RWPE2 (cell line): ENCODE data around the gene USP9X.
A peak's percentile ranks its signal among the peaks of the same experiment; 100 is the strongest.

Source experiments
- ATAC-seq: fragments of 200-7000 bp; cut with Tn5 transposase; 3 replicates; pipeline ENCODE4 v1.9.1; 2021; ENCODE audit warnings: low read depth
- DNase-seq: peaks from one replicate; pipeline ENCODE4 v3.0.0-alpha.2; 2020; ENCODE audit warnings: low spot score
- H3K27ac ChIP-seq: fragments of 450-650 bp; 2 replicates; pipeline ENCODE4 v1.5.1; 2017; ENCODE audit warnings: mild to moderate bottlenecking; ENCODE audit not compliant: poor library complexity, severe bottlenecking
- H3K27me3 ChIP-seq: fragments of 250-450 bp; sonication (Bioruptor Pico); 2 replicates; pipeline ENCODE4 v1.5.1; 2021; ENCODE audit warnings: mild to moderate bottlenecking, moderate library complexity; ENCODE audit not compliant: insufficient read depth, poor library complexity, severe bottlenecking
- H3K36me3 ChIP-seq: fragments of 250-450 bp; sonication (Bioruptor Pico); 2 replicates; pipeline ENCODE4 v1.5.1; 2020; ENCODE audit warnings: low read depth, mild to moderate bottlenecking, moderate library complexity
- H3K4me1 ChIP-seq: fragments of 250-450 bp; sonication (Bioruptor Pico); 2 replicates; pipeline ENCODE4 v1.5.1; 2021; ENCODE audit warnings: mild to moderate bottlenecking, moderate library complexity; ENCODE audit not compliant: insufficient read depth, poor library complexity, severe bottlenecking
- H3K4me3 ChIP-seq: fragments of 250-450 bp; sonication (Bioruptor Pico); 2 replicates; pipeline ENCODE4 v1.5.1; 2021; ENCODE audit warnings: mild to moderate bottlenecking, moderate library complexity; ENCODE audit not compliant: severe bottlenecking
- H3K9me3 ChIP-seq: fragments of 250-450 bp; sonication (Bioruptor Pico); 2 replicates; pipeline ENCODE4 v1.5.1; 2021; ENCODE audit warnings: mild to moderate bottlenecking, moderate library complexity; ENCODE audit not compliant: severe bottlenecking
- TF ChIP-seq, protein P1 (sequence below): fragments of 450-650 bp; IDR thresholded peaks from one replicate; pipeline ENCODE4 v1.5.1; 2017; ENCODE audit warnings: mild to moderate bottlenecking, moderate library complexity; ENCODE audit not compliant: poor library complexity, severe bottlenecking

The USP9X gene

DNA sequence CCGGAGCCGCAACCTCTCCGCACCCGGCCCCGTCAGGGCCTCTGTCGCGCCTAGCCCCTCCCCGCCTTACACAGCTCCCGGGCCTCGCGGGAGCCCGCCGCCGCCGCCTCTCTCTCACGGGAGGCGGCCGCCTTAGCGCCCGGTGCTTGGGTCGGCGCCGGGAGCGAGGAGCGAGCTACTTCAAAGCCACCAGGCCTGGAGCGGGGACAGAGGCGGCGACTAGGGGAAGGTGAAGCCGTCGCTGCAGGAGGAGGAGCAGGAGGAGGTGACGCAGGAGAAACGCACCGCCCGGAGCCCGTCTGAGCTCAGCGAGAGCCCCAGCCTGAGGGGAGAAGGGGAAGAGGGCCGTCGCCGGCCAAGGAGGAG is 250 bp downstream of the USP9X start:
- ATAC-seq (peak; percentile 48), DNase-seq (peak; percentile 36)
- H3K27me3 ChIP-seq = no peaks in the 10 kb centered on the region
- peak overlapping the region; percentile 78 for H3K4me3 ChIP-seq
- H3K36me3 ChIP-seq = peaks cover 4% of the 10 kb centered on the region; the same call in 1 of the 2 replicates
- H3K27ac ChIP-seq = peak overlapping the region; percentile 87
- H3K4me1 ChIP-seq = no peaks in the 10 kb centered on the region
- TF ChIP-seq, protein P1, sequence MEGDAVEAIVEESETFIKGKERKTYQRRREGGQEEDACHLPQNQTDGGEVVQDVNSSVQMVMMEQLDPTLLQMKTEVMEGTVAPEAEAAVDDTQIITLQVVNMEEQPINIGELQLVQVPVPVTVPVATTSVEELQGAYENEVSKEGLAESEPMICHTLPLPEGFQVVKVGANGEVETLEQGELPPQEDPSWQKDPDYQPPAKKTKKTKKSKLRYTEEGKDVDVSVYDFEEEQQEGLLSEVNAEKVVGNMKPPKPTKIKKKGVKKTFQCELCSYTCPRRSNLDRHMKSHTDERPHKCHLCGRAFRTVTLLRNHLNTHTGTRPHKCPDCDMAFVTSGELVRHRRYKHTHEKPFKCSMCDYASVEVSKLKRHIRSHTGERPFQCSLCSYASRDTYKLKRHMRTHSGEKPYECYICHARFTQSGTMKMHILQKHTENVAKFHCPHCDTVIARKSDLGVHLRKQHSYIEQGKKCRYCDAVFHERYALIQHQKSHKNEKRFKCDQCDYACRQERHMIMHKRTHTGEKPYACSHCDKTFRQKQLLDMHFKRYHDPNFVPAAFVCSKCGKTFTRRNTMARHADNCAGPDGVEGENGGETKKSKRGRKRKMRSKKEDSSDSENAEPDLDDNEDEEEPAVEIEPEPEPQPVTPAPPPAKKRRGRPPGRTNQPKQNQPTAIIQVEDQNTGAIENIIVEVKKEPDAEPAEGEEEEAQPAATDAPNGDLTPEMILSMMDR = no peak
- H3K9me3 ChIP-seq = no peaks in the 10 kb centered on the region

DNA sequence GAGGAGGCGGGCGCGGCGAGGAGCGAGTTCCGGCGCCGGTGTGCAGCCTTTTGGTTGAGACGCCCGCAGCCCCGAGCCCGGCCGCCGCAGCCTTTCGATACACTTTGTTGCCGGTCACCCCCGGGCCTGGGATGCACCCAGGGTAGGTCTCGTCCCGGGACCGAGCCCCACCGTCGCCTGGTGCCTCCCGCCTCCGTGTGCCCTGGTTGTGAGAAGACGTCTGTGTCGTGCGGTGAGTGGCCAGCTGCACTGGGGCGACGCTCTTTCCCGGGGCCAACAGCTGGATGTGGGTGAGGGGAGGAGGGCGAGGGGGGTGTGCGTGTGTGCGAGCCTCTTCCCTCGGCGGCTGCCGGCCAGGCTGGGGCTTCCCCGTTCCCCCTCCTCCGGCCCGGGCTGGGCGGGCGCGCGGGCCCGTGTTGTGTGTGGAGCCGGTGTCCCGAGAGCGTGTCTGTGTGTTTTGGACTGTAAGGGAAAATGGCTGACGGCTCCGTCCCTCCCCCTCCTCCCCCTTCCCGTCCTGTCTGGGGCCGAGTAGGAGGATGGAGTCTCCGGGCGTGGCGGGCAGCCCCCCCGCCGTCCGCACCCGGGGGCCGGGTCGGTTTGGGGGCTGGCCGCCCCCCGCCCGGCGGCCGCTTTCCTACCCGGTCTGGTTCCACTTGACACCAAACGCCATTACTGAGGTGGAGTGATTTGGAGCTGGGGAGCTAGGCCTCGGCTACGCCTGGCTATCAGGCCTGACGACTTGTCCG is 807 bp downstream of the USP9X start:
- H3K36me3 ChIP-seq = peaks cover 4% of the 10 kb centered on the region; the same call in 1 of the 2 replicates
- peak; percentile 38 for DNase-seq
- ATAC-seq = peak; percentile 25
- H3K27ac ChIP-seq = peak overlapping the region; percentile 87
- H3K9me3 ChIP-seq = no peaks in the 10 kb centered on the region
- no peaks in the 10 kb centered on the region for H3K27me3 ChIP-seq
- peaks cover 2% of the 10 kb centered on the region for H3K4me1 ChIP-seq
- TF ChIP-seq, protein P1 = no peak
- peak overlapping the region; percentile 78 for H3K4me3 ChIP-seq

DNA sequence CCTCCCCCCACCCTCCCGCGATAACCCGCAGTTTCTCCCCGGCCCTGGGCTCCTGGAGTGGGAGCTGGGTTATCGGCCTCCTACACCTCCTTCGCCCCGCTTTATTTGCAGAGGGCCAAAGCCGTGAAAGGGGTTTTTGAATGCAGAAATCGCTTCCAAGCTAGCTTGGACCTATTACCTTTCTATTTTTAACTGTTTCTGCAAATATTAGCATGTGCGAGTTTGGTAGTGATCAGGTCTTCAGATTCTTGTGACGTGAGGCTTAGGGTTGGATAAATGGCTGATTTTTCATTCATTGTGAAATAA is 1.3 kb downstream of the USP9X start:
- no peaks in the 10 kb centered on the region for H3K9me3 ChIP-seq
- TF ChIP-seq, protein P1 = no peak
- no peaks in the 10 kb centered on the region for H3K27me3 ChIP-seq
- H3K27ac ChIP-seq = peak overlapping the region; percentile 87
- H3K36me3 ChIP-seq = peaks cover 4% of the 10 kb centered on the region; the same call in 1 of the 2 replicates
- ATAC-seq (peak; percentile 35; the same call in 2 of the 3 replicates), DNase-seq (no peak)
- peaks cover 8% of the 10 kb centered on the region for H3K4me1 ChIP-seq
- H3K4me3 ChIP-seq = peak overlapping the region; percentile 78

DNA sequence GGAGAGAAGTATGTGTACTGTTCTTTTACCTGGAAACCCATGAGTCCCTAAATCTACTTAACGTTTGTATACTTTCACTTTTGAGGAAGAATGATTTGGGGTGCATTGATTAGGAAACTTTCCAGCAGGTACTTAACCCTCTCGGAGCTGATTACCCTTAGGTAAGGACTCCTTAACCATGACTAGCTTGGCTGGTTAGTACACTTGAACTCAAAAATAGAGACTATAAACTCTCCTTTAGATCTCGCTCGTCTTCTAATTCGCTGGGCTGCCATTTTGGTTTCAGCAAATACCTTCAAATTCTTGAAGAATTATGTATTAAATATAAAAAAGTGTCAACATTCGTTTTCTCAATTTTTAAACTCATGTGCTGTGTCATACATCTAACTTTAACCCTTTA is 2.0 kb downstream of the USP9X start:
- Histone ChIP-seq H3K9me3 (no peaks in the 10 kb centered on the region), H3K36me3 (peaks cover 4% of the 10 kb centered on the region; the same call in 1 of the 2 replicates), H3K27ac (peak overlapping the region; percentile 87), H3K4me3 (peak overlapping the region; percentile 78), H3K4me1 (peaks cover 8% of the 10 kb centered on the region), H3K27me3 (no peaks in the 10 kb centered on the region)
- DNase-seq (no peak), ATAC-seq (no peak)
- TF ChIP-seq, protein P1 = no peak

DNA sequence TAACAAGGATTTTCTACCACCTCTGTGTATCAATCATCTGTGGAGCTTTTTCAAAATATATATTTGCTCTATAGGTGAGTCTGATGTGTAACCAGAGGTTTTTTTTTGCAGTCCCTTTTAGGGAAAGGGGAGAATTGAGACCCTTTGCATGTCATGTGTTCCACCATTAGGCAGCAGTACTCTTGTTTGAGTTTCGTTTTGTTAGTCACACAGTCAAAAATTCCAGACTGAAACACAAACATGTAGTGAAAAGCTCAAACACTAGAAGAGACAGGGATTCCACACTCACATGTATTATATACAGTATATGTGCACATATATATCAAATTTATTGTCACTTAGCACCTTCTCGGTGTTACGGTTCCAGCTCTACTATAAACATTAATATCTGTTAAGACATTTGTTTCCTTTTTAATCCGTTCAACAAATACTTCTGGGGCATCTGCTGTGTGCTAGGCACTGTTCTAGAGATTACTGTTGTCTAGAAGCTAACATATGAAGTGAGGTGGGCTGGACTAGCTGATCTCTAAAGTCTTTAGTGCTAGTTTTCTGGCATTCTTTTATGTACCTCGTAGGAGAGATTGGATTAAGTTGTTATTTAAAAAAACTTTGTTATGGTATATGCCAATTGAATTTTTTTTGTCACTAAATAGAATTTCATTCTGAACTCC is 5.5 kb downstream of the USP9X start:
- TF ChIP-seq, protein P1 = no peak
- Histone ChIP-seq H3K27me3 (no peaks in the 10 kb centered on the region), H3K27ac (no peak overlapping the region), H3K9me3 (no peaks in the 10 kb centered on the region), H3K36me3 (peaks cover 4% of the 10 kb centered on the region; the same call in 1 of the 2 replicates), H3K4me1 (peaks cover 8% of the 10 kb centered on the region), H3K4me3 (no peak overlapping the region)
- ATAC-seq (no peak), DNase-seq (no peak)
